ENCODE data around the gene SLC37A2.

DNA sequence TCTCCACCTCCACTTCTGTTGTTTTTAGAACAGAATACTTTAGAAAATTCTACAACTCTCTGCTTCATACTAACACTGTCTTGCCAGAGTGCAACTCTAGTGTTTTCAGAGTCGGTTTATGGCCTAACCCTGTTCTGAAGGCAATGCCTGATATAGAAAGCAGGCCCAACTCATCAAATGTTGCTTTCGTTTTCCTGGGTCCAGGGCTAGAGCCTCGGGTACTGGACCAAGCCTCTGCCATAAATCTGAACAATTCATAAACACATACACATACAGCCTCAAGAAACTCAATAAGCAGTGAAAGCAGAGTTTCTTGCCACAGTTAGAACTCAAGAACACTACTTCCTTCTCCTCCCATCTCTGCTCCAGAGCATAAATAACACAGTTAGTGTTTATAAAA lies 38.5 kb downstream of the SLC37A2 start:
- TF ChIP-seq, protein P1, sequence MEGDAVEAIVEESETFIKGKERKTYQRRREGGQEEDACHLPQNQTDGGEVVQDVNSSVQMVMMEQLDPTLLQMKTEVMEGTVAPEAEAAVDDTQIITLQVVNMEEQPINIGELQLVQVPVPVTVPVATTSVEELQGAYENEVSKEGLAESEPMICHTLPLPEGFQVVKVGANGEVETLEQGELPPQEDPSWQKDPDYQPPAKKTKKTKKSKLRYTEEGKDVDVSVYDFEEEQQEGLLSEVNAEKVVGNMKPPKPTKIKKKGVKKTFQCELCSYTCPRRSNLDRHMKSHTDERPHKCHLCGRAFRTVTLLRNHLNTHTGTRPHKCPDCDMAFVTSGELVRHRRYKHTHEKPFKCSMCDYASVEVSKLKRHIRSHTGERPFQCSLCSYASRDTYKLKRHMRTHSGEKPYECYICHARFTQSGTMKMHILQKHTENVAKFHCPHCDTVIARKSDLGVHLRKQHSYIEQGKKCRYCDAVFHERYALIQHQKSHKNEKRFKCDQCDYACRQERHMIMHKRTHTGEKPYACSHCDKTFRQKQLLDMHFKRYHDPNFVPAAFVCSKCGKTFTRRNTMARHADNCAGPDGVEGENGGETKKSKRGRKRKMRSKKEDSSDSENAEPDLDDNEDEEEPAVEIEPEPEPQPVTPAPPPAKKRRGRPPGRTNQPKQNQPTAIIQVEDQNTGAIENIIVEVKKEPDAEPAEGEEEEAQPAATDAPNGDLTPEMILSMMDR (IDR thresholded peaks at IDR 0.05; ENCODE audit: low read depth, low read length, poor library complexity, severe bottlenecking) = no peak
- no peak for TF ChIP-seq EZH2phosphoT487 (IDR thresholded peaks at IDR 0.05; ENCODE audit: borderline replicate concordance, low read length)
